ENCODE measurements around the gene PDE1A.

Gene PDE1A

GRCh38 chr2:182360663-182361260, 66.1 kb downstream of the PDE1A start:
- Histone ChIP-seq H3K9me3 (ENCODE audit: insufficient read depth, low read length) (no peaks in the 10 kb centered on the region), H3K36me3 (ENCODE audit: insufficient read depth, insufficient read length, low read length) (no peaks in the 10 kb centered on the region), H3K27me3 (ENCODE audit: insufficient read depth, insufficient read length) (no peaks in the 10 kb centered on the region), H3K4me1 (ENCODE audit: insufficient read depth, insufficient read length) (no peaks in the 10 kb centered on the region), H3K4me3 (ENCODE audit: insufficient read length, low read depth) (no peak overlapping the region), H3K9ac (ENCODE audit: insufficient read length, low read depth) (no peak overlapping the region)
- DNase-seq (ENCODE audit: low read depth, low spot score) = no peak
- TF ChIP-seq ZNF274 (IDR thresholded peaks at IDR 0.05; ENCODE audit: low read depth, low read length) (no peak), SUZ12 (IDR thresholded peaks at IDR 0.05; ENCODE audit: extremely low read depth, insufficient read depth, insufficient read length) (no peak), YY1 (IDR thresholded peaks at IDR 0.05; ENCODE audit: insufficient read depth, insufficient read length) (no peak)

GRCh38 chr2:182359990-182360662, 66.7 kb downstream of the PDE1A start:
- no peaks in the 10 kb centered on the region for H3K27me3 ChIP-seq (ENCODE audit: insufficient read depth, insufficient read length)
- no peak overlapping the region for H3K4me3 ChIP-seq (ENCODE audit: insufficient read length, low read depth)
- no peak overlapping the region for H3K9ac ChIP-seq (ENCODE audit: insufficient read length, low read depth)
- H3K4me1 ChIP-seq (ENCODE audit: insufficient read depth, insufficient read length) = no peaks in the 10 kb centered on the region
- no peak for TF ChIP-seq SUZ12 (IDR thresholded peaks at IDR 0.05; ENCODE audit: extremely low read depth, insufficient read depth, insufficient read length)
- TF ChIP-seq ZNF274 (IDR thresholded peaks at IDR 0.05; ENCODE audit: low read depth, low read length) = no peak
- no peak for TF ChIP-seq YY1 (IDR thresholded peaks at IDR 0.05; ENCODE audit: insufficient read depth, insufficient read length)
- H3K36me3 ChIP-seq (ENCODE audit: insufficient read depth, insufficient read length, low read length) = no peaks in the 10 kb centered on the region
- no peaks in the 10 kb centered on the region for H3K9me3 ChIP-seq (ENCODE audit: insufficient read depth, low read length)
- DNase-seq (ENCODE audit: low read depth, low spot score) = no peak

- TF ChIP-seq SUZ12 (IDR thresholded peaks at IDR 0.05; ENCODE audit: extremely low read depth, insufficient read depth, insufficient read length) = no peak
- no peak for DNase-seq (ENCODE audit: low read depth, low spot score)
- Histone ChIP-seq H3K9ac (ENCODE audit: insufficient read length, low read depth) (no peak overlapping the region), H3K27me3 (ENCODE audit: insufficient read depth, insufficient read length) (no peaks in the 10 kb centered on the region), H3K9me3 (ENCODE audit: insufficient read depth, low read length) (no peaks in the 10 kb centered on the region), H3K4me1 (ENCODE audit: insufficient read depth, insufficient read length) (no peaks in the 10 kb centered on the region), H3K4me3 (ENCODE audit: insufficient read length, low read depth) (no peak overlapping the region), H3K36me3 (ENCODE audit: insufficient read depth, insufficient read length, low read length) (no peaks in the 10 kb centered on the region)
These were observed 67.5 kb downstream of the PDE1A start for GRCh38 chr2:182359027-182359989.

GRCh38 chr2:182358601-182359000, 68.2 kb downstream of the PDE1A start:
- no peak for DNase-seq (ENCODE audit: low read depth, low spot score)
- Histone ChIP-seq H3K9ac (ENCODE audit: insufficient read length, low read depth) (no peak overlapping the region), H3K27me3 (ENCODE audit: insufficient read depth, insufficient read length) (no peaks in the 10 kb centered on the region), H3K4me1 (ENCODE audit: insufficient read depth, insufficient read length) (no peaks in the 10 kb centered on the region), H3K4me3 (ENCODE audit: insufficient read length, low read depth) (no peak overlapping the region), H3K9me3 (ENCODE audit: insufficient read depth, low read length) (no peaks in the 10 kb centered on the region), H3K36me3 (ENCODE audit: insufficient read depth, insufficient read length, low read length) (no peaks in the 10 kb centered on the region)
- TF ChIP-seq YY1 (IDR thresholded peaks at IDR 0.05; ENCODE audit: insufficient read depth, insufficient read length) (no peak), ZNF274 (IDR thresholded peaks at IDR 0.05; ENCODE audit: low read depth, low read length) (no peak), SUZ12 (IDR thresholded peaks at IDR 0.05; ENCODE audit: extremely low read depth, insufficient read depth, insufficient read length) (no peak)

- Histone ChIP-seq H3K27me3 (ENCODE audit: insufficient read depth, insufficient read length) (no peaks in the 10 kb centered on the region), H3K4me3 (ENCODE audit: insufficient read length, low read depth) (no peak overlapping the region), H3K9ac (ENCODE audit: insufficient read length, low read depth) (no peak overlapping the region), H3K36me3 (ENCODE audit: insufficient read depth, insufficient read length, low read length) (no peaks in the 10 kb centered on the region), H3K4me1 (ENCODE audit: insufficient read depth, insufficient read length) (no peaks in the 10 kb centered on the region), H3K9me3 (ENCODE audit: insufficient read depth, low read length) (no peaks in the 10 kb centered on the region)
- DNase-seq (ENCODE audit: low read depth, low spot score) = no peak
- no peak for TF ChIP-seq SUZ12 (IDR thresholded peaks at IDR 0.05; ENCODE audit: extremely low read depth, insufficient read depth, insufficient read length)
- no peak for TF ChIP-seq ZNF274 (IDR thresholded peaks at IDR 0.05; ENCODE audit: low read depth, low read length)
- no peak for TF ChIP-seq YY1 (IDR thresholded peaks at IDR 0.05; ENCODE audit: insufficient read depth, insufficient read length)
These were observed 71.0 kb downstream of the PDE1A start for GRCh38 chr2:182355815-182356214.

GRCh38 chr2:182351427-182351826, 75.4 kb downstream of the PDE1A start:
- H3K36me3 ChIP-seq (ENCODE audit: insufficient read depth, insufficient read length, low read length) = no peaks in the 10 kb centered on the region
- H3K4me3 ChIP-seq (ENCODE audit: insufficient read length, low read depth) = no peak overlapping the region
- DNase-seq (ENCODE audit: low read depth, low spot score) = no peak
- H3K9me3 ChIP-seq (ENCODE audit: insufficient read depth, low read length) = no peaks in the 10 kb centered on the region
- no peaks in the 10 kb centered on the region for H3K4me1 ChIP-seq (ENCODE audit: insufficient read depth, insufficient read length)
- no peak overlapping the region for H3K9ac ChIP-seq (ENCODE audit: insufficient read length, low read depth)
- no peak for TF ChIP-seq ZNF274 (IDR thresholded peaks at IDR 0.05; ENCODE audit: low read depth, low read length)
- TF ChIP-seq SUZ12 (IDR thresholded peaks at IDR 0.05; ENCODE audit: extremely low read depth, insufficient read depth, insufficient read length) = no peak
- no peak for TF ChIP-seq YY1 (IDR thresholded peaks at IDR 0.05; ENCODE audit: insufficient read depth, insufficient read length)
- H3K27me3 ChIP-seq (ENCODE audit: insufficient read depth, insufficient read length) = no peaks in the 10 kb centered on the region

- DNase-seq (ENCODE audit: low read depth, low spot score) = no peak
- no peak for TF ChIP-seq ZNF274 (IDR thresholded peaks at IDR 0.05; ENCODE audit: low read depth, low read length)
- TF ChIP-seq SUZ12 (IDR thresholded peaks at IDR 0.05; ENCODE audit: extremely low read depth, insufficient read depth, insufficient read length) = no peak
- TF ChIP-seq YY1 (IDR thresholded peaks at IDR 0.05; ENCODE audit: insufficient read depth, insufficient read length) = no peak
- H3K9ac ChIP-seq (ENCODE audit: insufficient read length, low read depth) = no peak overlapping the region
- H3K27me3 ChIP-seq (ENCODE audit: insufficient read depth, insufficient read length) = no peaks in the 10 kb centered on the region
- no peaks in the 10 kb centered on the region for H3K9me3 ChIP-seq (ENCODE audit: insufficient read depth, low read length)
- no peak overlapping the region for H3K4me3 ChIP-seq (ENCODE audit: insufficient read length, low read depth)
- H3K4me1 ChIP-seq (ENCODE audit: insufficient read depth, insufficient read length) = no peaks in the 10 kb centered on the region
- H3K36me3 ChIP-seq (ENCODE audit: insufficient read depth, insufficient read length, low read length) = no peaks in the 10 kb centered on the region
These were observed 77.6 kb downstream of the PDE1A start for GRCh38 chr2:182349268-182349667.
